Endothelial cell of umbilical vein (primary cell): Measurements from ENCODE around the gene ECE2. TPM values are rescaled to one million over a fixed set of nuclear protein-coding genes. Genes with fewer than 3 reads are reported as not detected.

ENCODE experiments used
- BruUV-seq: library from RNA; stranded (reverse); fragments of 400-500 nt; replicated peaks from 2 replicates; lab custom pipeline; 2021; lab: Mats Ljungman, UMichigan
- CTCF ChIA-PET: fragments of 300-600, 350-600 bp; sonication (Branson Sonifier 250); formaldehyde crosslinking; loops from one replicate; lab custom pipeline; 2021; ENCODE audit warnings: antibody characterized with exemption, inconsistent platforms; lab: Charles Lee
- POLR2A ChIA-PET: fragments of 300-600, 350-600 bp; sonication (Branson Sonifier 250); formaldehyde crosslinking; loops from one replicate; lab custom pipeline; 2021; ENCODE audit warnings: antibody characterized with exemption, inconsistent platforms; lab: Charles Lee
- DNase-seq: peaks from one replicate; pipeline ENCODE4 v3.0.0-alpha.2; 2011; ENCODE audit warnings: low read depth, low spot score
- FAIRE-seq: peaks from 2 replicates; lab custom pipeline; 2011; peaks lifted over from hg19 to GRCh38; lab: Jason Lieb, UNC
- H2AFZ ChIP-seq: 2 replicates; pipeline ENCODE4 v1.6.0; 2012; ENCODE audit warnings: low read depth, low read length, control low read depth, inconsistent platforms
- H3K27ac ChIP-seq: 2 replicates; pipeline ENCODE4 v1.5.1; 2011; ENCODE audit warnings: low read depth, mild to moderate bottlenecking, control low read depth, low read length, moderate library complexity; ENCODE audit not compliant: insufficient read depth
- H3K27me3 ChIP-seq, 2 experiments: 2 replicates each; pipeline versions ENCODE4 v1.6.0 to v1.6.1; 2011; ENCODE audit warnings: low read length in 2 of 2, mixed read lengths in 1 of 2; ENCODE audit not compliant: control insufficient read depth in 2 of 2, insufficient read depth in 2 of 2
- H3K36me3 ChIP-seq, 2 experiments: 2 replicates in 1 of 2; 3 replicates in 1 of 2; pipeline ENCODE4 v1.5.1; 2011; ENCODE audit warnings: low read length in 2 of 2, mild to moderate bottlenecking in 1 of 2, moderate library complexity in 1 of 2; ENCODE audit not compliant: control insufficient read depth in 2 of 2, insufficient read depth in 2 of 2; ENCODE audit errors: extremely low read depth in 1 of 2
- H3K4me1 ChIP-seq: 3 replicates; pipeline ENCODE4 v1.5.1; 2011; ENCODE audit warnings: mild to moderate bottlenecking, low read length; ENCODE audit not compliant: control insufficient read depth, insufficient read depth; ENCODE audit errors: extremely low read depth
- H3K4me2 ChIP-seq: 2 replicates; pipeline ENCODE4 v1.6.1; 2011; ENCODE audit warnings: low read length, control low read depth, mixed read lengths; ENCODE audit not compliant: insufficient read depth
- H3K4me3 ChIP-seq, 3 experiments: fragments of 200-600 bp in 1 of 3; sonication (generic), shearing (Covaris generic) in 1 of 3; replicated peaks in 1 of 3; 2 replicates each; pipeline ENCODE4 v1.5.1; 2011 to 2016; ENCODE audit warnings: control low read depth in 3 of 3, low read length in 3 of 3, mild to moderate bottlenecking in 2 of 3, inconsistent platforms in 1 of 3, low read depth in 1 of 3, moderate library complexity in 1 of 3; ENCODE audit not compliant: insufficient read depth in 1 of 3
- H3K79me2 ChIP-seq: 2 replicates; pipeline ENCODE4 v1.6.0; 2012; ENCODE audit warnings: low read length, inconsistent platforms; ENCODE audit not compliant: control insufficient read depth, insufficient read depth
- H3K9ac ChIP-seq: replicated peaks from 2 replicates; pipeline ENCODE3; 2011; ENCODE audit warnings: low read length, control low read depth; ENCODE audit not compliant: insufficient read depth; ENCODE audit errors: extremely low read depth
- H3K9me1 ChIP-seq: replicated peaks from 3 replicates; pipeline ENCODE4 v1.6.0; 2011; ENCODE audit warnings: mild to moderate bottlenecking, low read length; ENCODE audit not compliant: control insufficient read depth, insufficient read depth; ENCODE audit errors: extremely low read depth
- H3K9me3 ChIP-seq: replicated peaks from 2 replicates; pipeline ENCODE4 v1.5.1; 2012; ENCODE audit warnings: low read length, inconsistent platforms; ENCODE audit not compliant: control insufficient read depth, insufficient read depth
- H4K20me1 ChIP-seq: replicated peaks from 2 replicates; pipeline ENCODE3; 2011; ENCODE audit warnings: mild to moderate bottlenecking, low read length; ENCODE audit not compliant: control insufficient read depth, insufficient read depth; ENCODE audit errors: extremely low read depth
- EZH2 ChIP-seq: IDR thresholded peaks from 2 replicates; pipeline ENCODE4 v1.6.1; 2012; ENCODE audit warnings: borderline replicate concordance, low read depth, mild to moderate bottlenecking, moderate library complexity, low read length, inconsistent platforms; ENCODE audit not compliant: severe bottlenecking
- FOS ChIP-seq: IDR thresholded peaks from 2 replicates; pipeline ENCODE4 v1.6.1; 2011; ENCODE audit warnings: mild to moderate bottlenecking, low read length, moderate library complexity, borderline replicate concordance; ENCODE audit not compliant: insufficient read depth
- GATA2 ChIP-seq: IDR thresholded peaks from 2 replicates; pipeline ENCODE4 v1.7.0; 2011; ENCODE audit warnings: low read depth, mild to moderate bottlenecking, moderate library complexity, mixed read lengths, low read length; ENCODE audit not compliant: insufficient read length, insufficient read depth
- JUN ChIP-seq: IDR thresholded peaks from 2 replicates; pipeline ENCODE4 v1.6.1; 2011; ENCODE audit warnings: borderline replicate concordance, low read depth; ENCODE audit not compliant: insufficient read length, insufficient read depth
- MYC ChIP-seq: IDR thresholded peaks from one replicate; pipeline ENCODE4 v1.6.1; 2011; ENCODE audit warnings: mild to moderate bottlenecking, low read depth, low read length
- POLR2A ChIP-seq: IDR thresholded peaks from 2 replicates; pipeline ENCODE4 v1.6.1; 2012; ENCODE audit warnings: low read depth, mild to moderate bottlenecking, control low read depth, low read length
- POLR2AphosphoS5 ChIP-seq: IDR thresholded peaks from 2 replicates; pipeline ENCODE4 v1.6.1; 2012; ENCODE audit warnings: low read depth, mild to moderate bottlenecking, control low read depth, low read length, moderate library complexity; ENCODE audit not compliant: insufficient read depth
- dilution Hi-C: fragments of 300-500 bp; cut with MboI; formaldehyde crosslinking; loops from one replicate; pipeline ENCODE4 v1.15.0; 2019; ENCODE audit warnings: low sequenced_read_pairs; ENCODE audit not compliant: extremely low pct_ligation_motif_present
- intact Hi-C: fragments of 100-400 bp; cut with micrococcal nuclease; formaldehyde crosslinking; loops from one replicate; pipeline ENCODE4 v1.10.0; 2022
- polyA plus RNA-seq, 4 experiments: library from polyadenylated mRNA; depleted of rRNA in 3 of 4; stranded (reverse) in 3 of 4; unstranded in 1 of 4; fragments of >200 nt; gene quantifications; 2 replicates each; pipeline versions ENCODE4 v1.2.1 to v1.2.3, GENCODE V29; 2011 to 2012; ENCODE audit warnings: missing spikeins in 1 of 4
- total RNA-seq: library from RNA; stranded (reverse); gene quantifications from 2 replicates; pipeline ENCODE4 v1.2.3, GENCODE V29; 2021
- TF ChIP-seq, protein P1 (sequence below): IDR thresholded peaks from 2 replicates; pipeline ENCODE4 v1.6.1; 2011; ENCODE audit not compliant: insufficient read depth, insufficient read length
- TF ChIP-seq, protein P2 (sequence below), 2 donors: IDR thresholded peaks; 1 replicate in 1 of 2; 2 replicates in 1 of 2; pipeline ENCODE4 v1.5.1; 2011; ENCODE audit warnings: low read length in 2 of 2, mild to moderate bottlenecking in 2 of 2, moderate library complexity in 2 of 2, control low read depth in 1 of 2, inconsistent platforms in 1 of 2, low read depth in 1 of 2; ENCODE audit not compliant: insufficient read depth in 1 of 2; ENCODE audit errors: extremely low read depth in 1 of 2

Gene ECE2
- total and polyA plus RNA-seq, 2 donors (not counting 3 experiments of a cell fraction or from before 2014, with no cell fraction given) = not detected

DNA sequence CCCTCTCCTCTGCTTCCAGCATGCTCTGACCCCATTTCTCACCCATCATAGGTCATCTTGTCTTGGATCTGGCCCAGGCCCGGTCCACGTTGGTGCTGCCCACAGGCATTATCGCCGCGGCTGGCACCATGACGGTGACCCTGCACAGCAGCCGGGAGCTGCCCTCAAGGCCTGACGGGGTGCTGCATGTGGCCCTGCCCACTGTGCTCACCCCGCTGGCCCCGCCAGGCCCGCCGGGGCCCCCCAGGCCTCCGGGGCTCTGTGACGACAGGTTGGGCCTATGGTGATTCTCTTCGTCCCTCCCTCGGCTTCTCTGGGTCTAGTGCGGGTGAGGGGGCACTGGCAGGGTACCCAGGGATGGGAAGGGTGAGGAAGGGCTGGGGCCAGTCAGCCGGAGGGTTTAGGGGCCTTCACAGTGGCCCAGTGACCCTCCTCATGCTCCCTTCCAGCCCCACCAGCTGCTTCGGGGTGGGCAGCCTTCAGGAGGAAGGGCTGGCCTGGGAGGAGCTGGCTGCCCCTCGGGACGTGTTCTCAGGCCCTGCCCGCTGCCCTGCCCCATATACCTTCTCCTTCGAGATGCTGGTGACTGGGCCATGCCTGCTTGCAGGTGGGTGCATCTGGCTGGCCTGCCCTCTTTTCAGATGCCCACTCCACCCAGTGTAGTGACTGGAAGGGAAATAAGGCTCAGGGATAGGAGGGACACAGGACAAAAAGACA lies 42.5 kb upstream of the ECE2 start:
- TF ChIP-seq, protein P1, sequence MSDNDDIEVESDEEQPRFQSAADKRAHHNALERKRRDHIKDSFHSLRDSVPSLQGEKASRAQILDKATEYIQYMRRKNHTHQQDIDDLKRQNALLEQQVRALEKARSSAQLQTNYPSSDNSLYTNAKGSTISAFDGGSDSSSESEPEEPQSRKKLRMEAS = no peak
- TF ChIP-seq POLR2AphosphoS5 (no peak), MYC (no peak), POLR2A (no peak), EZH2 (no peak), JUN (no peak), GATA2 (no peak), FOS (no peak)
- TF ChIP-seq, protein P2, sequence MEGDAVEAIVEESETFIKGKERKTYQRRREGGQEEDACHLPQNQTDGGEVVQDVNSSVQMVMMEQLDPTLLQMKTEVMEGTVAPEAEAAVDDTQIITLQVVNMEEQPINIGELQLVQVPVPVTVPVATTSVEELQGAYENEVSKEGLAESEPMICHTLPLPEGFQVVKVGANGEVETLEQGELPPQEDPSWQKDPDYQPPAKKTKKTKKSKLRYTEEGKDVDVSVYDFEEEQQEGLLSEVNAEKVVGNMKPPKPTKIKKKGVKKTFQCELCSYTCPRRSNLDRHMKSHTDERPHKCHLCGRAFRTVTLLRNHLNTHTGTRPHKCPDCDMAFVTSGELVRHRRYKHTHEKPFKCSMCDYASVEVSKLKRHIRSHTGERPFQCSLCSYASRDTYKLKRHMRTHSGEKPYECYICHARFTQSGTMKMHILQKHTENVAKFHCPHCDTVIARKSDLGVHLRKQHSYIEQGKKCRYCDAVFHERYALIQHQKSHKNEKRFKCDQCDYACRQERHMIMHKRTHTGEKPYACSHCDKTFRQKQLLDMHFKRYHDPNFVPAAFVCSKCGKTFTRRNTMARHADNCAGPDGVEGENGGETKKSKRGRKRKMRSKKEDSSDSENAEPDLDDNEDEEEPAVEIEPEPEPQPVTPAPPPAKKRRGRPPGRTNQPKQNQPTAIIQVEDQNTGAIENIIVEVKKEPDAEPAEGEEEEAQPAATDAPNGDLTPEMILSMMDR (IDR thresholded peaks at IDR 0.05; ENCODE audit: extremely low read depth in 1 of 2, insufficient read depth in 1 of 2, low read depth in 1 of 2, low read length in 2 of 2) = no peak

More for the DNA sequence above, 42.5 kb upstream of the ECE2 start:
- BruUV-seq = no TSS peak
- H3K9ac ChIP-seq = no peak overlapping the region
- H3K27ac ChIP-seq = no peak overlapping the region
- H3K4me1 ChIP-seq = peaks cover 4% of the 10 kb centered on the region
- H3K4me2 ChIP-seq = no peak overlapping the region
- DNase-seq = no peak
- dilution Hi-C loops = no loop called here
- intact Hi-C loops = no loop called here
- peaks cover 32 to 41% of the 10 kb centered on the region in 2 experiments for H3K27me3 ChIP-seq
- no peaks in the 10 kb centered on the region for H3K79me2 ChIP-seq
- ChIA-PET CTCF (interaction anchor here (1.2 to 1.5 kb wide), 2 partner anchors 9 to 338 kb away, joined by 4 to 5 read pairs; no protein-coding TSS in a partner anchor), POLR2A (no interaction called here)
- no peaks in the 10 kb centered on the region for H4K20me1 ChIP-seq
- H3K9me1 ChIP-seq = no peaks in the 10 kb centered on the region
- no peak overlapping the region for H2AFZ ChIP-seq
- FAIRE-seq = no peak
- no peaks in the 10 kb centered on the region for H3K9me3 ChIP-seq
- H3K36me3 ChIP-seq = no peaks in the 10 kb centered on the region
- H3K4me3 ChIP-seq = no peak overlapping the region
